Stimulated activated CD8-positive, alpha-beta memory T cell treated with anti-CD3 and anti-CD28 coated beads, Interleukin-4, amount 100 ng/mL, for 4 hours (primary cell): Measurements from ENCODE around the gene ZNF598.
"Not testable (repeated sequence)": the region's sequence is repeated elsewhere in the genome, so short reads cannot be mapped to it uniquely, and the experiment has no call there.

ENCODE experiments used
- DNase-seq, 2 donors: peaks; one replicate each; pipeline ENCODE4 v3.0.0-alpha.2; 2020; ENCODE audit warnings: low read depth in 2 of 2, low spot score in 1 of 2

Gene ZNF598

GRCh38 chr16:2040787-2041522, 31.3 kb upstream of the ZNF598 start:
- DNase-seq: no peak

- DNase-seq: no peak
Observed at GRCh38 chr16:2040041-2040786, 30.6 kb upstream of the ZNF598 start.

GRCh38 chr16:2039274-2040031, 29.8 kb upstream of the ZNF598 start:
- DNase-seq: no peak

GRCh38 chr16:2038382-2039231, 29.0 kb upstream of the ZNF598 start:
- no peak for DNase-seq

GRCh38 chr16:2037647-2038381, 28.2 kb upstream of the ZNF598 start:
- no peak for DNase-seq

- no peak for DNase-seq
Observed at GRCh38 chr16:2037115-2037514, 27.5 kb upstream of the ZNF598 start.

- DNase-seq: no peak
Observed at GRCh38 chr16:2036200-2036966, 26.8 kb upstream of the ZNF598 start.

GRCh38 chr16:2035431-2036199, 26.0 kb upstream of the ZNF598 start:
- DNase-seq: no peak

GRCh38 chr16:2034696-2035430, 25.2 kb upstream of the ZNF598 start:
- no peak for DNase-seq

- not testable (repeated sequence) for DNase-seq
Observed at GRCh38 chr16:2033909-2034695, 24.5 kb upstream of the ZNF598 start.

GRCh38 chr16:2033057-2033908, 23.7 kb upstream of the ZNF598 start:
- no peak for DNase-seq

- no peak for DNase-seq
Observed at GRCh38 chr16:2032285-2033056, 22.9 kb upstream of the ZNF598 start.

GRCh38 chr16:2031081-2031577, 21.5 kb upstream of the ZNF598 start:
- no peak for DNase-seq

- DNase-seq: no peak
Observed at GRCh38 chr16:2030036-2030435, 20.4 kb upstream of the ZNF598 start.

GRCh38 chr16:2029350-2029749, 19.7 kb upstream of the ZNF598 start:
- no peak for DNase-seq
